Activated naive CD4-positive, alpha-beta T cell treated with anti-CD3 and anti-CD28 coated beads, Interleukin-2, amount 50 U/mL, for 16 hours (primary cell): ENCODE measurements around the gene SPSB1.

Experiments
- DNase-seq: peaks from one replicate; pipeline ENCODE4 v3.0.0-alpha.2; 2020

SPSB1 gene

DNA sequence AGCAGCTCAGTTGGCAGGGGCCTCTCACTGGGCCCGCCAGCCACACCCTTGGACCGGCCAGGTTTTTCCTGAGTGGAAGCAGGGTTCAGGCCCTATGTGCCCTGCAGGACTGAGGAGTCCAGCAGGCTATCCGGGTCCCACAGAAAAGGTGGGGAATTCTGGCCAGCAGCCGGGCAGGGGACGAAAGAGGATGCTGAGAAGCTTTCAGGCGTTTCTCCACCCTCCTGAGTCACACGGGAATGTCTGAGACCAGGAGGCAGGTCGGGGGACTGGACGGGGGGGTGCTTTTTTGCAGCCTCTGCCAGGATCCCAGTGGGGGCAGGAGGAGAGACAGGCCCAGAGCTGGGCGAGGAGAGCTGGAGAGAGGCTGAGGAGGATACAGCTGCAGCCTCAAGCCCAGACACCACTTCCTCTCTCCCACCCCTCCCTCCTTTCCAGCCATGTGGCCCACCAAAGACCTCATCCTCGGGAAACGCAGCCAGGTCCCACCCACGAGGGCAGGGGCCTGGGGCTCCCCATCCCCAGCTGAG is 105.4 kb downstream of the SPSB1 start:
- DNase-seq: no peak

- no peak for DNase-seq
Measured at GRCh38 chr1:9399510-9400424, 107.1 kb downstream of the SPSB1 start.

DNA sequence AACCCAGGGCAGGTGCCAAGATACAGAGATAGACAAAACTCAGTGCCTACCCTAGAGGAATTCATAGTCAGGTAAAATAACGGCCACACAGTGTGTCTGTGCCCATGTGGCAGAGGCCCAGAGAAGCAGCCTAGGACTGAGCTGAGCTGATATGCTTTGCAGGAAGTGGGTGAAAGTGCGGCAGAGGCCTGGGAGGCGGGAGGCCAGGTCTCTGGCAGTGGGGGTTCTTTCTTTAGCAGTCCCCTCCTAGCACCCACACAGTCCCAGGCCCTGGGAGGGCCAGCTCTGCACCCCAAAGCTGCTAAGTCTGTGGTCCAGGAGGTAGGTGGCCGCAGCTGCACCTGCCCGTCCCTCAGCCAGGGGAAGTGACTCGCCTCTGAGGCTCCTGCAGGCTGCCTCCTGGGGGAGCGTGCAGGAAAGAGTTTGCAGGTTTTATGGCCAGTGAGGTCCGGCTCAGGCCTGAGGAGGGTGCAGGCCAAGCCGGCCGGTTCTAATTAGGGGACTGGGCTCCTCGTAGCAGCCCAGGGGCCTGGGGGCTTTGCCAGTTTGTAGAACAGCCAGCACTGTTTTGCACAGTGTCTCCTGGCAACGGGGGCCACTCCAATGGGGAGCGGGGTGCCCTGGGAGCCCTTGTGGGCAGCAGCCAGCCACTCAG is 107.9 kb downstream of the SPSB1 start:
- DNase-seq: peak; percentile 21

GRCh38 chr1:9401080-9401453 is 108.4 kb downstream of the SPSB1 start:
- DNase-seq: no peak

- no peak for DNase-seq
Measured at GRCh38 chr1:9402256-9402616, 109.5 kb downstream of the SPSB1 start.

DNA sequence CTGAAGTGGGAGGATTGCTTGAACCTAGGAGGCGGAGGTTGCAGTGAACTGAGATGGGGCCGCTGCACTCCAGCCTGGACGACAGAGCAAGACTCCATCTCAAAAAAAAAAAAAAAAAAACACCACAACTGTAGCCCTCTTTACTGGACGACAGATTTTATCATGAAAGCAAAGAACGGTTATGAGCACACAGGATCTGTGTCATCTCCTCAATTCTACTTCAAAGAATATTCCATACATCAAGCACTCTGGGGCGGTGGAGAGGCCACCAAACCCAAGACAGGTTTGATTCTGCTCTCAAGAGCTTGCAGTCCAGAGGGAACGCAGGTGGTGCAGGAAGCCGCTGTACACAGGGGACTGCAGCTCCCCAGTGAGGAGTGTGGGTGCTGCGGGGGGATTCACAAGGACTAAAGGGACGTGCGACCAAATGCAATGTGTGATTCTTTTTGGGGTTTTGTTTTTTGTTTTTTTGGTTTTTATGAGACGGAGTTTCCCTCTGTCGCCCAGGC is 110.1 kb downstream of the SPSB1 start:
- no peak for DNase-seq

DNA sequence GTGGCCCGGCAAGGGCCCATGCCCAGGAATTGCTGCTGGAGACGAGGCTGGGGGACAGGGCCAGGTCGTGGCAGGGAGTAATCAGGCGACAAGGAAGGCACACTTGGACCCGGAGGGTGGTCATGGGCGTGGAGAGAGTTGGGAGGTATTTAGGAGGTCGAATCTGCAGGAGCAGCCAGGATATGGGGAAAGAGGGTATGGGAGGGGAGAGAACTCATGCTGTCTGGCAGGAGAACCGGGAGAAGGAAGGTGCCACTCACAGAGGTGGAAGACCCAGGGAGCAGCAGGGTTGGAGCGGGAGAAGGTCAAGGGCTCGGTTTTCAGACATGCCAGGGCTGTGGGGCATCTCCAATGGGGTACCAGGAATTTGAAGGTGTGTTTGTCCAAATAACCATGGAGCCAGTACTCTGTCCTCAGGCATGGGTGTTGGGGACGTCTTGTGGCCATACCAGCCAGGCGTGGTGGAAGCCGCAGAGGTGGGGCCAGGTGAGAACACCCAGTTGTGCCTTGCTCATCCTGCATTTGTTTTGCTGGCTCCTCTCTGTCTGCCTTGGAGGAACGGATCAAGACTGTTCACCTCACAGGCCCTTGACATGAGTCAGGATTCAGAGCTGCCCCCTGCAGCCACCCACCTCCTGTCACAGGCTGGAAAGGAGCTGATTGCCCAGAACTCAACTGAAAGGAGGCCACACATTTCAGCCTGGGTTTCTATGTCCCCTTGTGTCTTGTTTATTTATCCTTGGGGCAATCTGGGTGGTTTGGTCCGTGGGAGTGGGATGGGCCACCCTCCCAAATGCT is 111.6 kb downstream of the SPSB1 start:
- no peak for DNase-seq

- no peak for DNase-seq
Measured at GRCh38 chr1:9406111-9406510, 113.4 kb downstream of the SPSB1 start.

DNA sequence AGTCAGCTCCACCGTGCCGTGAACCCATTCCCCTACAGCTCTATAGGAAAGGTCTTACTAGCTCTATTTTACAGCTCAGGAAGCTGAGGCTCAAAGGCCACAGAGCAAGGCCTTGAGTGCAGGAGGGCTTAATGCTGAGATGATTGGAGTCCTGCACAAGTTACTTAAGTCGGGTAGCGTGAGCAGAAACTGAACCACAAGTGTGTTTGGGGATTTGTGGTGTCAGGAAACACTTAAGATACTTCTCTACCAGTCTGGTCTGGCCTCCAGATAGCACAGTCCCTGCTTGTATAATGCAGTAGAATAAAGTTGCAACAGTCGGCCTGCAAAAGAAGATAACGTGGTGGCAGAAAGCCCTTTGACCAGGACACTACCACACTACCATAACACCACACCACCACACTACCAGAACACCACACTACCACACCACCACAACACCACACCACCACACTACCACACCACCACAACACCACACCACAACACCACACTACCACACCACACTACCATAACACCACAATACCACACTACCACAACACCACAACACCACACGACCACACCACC is 118.1 kb downstream of the SPSB1 start:
- no peak for DNase-seq

DNA sequence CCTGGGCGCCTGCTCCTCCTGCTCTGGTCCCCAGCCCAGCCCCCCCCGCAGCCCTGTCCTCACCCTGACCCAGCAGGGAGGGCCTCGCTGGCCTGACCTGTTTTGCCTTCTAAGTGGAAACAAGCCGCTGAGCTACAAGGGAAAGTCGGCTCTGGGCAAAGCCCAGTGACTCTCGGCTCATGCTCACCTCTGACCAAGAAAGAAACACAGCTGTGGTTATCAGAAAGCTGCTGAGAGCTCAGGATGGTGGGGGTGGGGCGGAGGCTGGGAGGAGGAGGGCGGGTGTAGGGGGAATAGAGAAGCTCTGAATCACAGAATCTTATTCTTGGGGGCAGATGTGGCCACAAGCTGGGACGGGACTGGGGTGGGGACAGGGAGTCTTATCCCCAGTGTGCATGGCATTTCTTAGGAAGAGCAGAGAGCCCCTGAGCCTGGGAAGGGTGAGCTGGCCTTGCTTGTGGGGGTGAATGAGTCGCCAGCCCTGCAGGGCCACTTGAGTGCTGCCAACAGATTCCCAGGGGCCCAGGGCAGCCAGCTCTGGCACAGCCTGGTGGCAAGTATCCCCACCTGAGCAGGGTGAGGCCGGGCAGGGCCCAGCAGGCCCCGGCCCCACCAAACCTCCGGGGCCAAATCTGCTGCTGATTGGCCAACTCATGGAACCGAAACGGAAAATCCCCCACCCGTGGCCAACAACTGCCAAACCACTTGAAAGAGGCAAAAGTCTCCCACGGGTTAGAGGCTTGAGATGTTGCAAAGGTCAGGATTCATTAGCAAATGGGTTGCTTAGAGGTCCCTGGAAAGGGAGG is 120.6 kb downstream of the SPSB1 start:
- DNase-seq: peak; percentile 61

GRCh38 chr1:9413877-9414213 is 121.2 kb downstream of the SPSB1 start:
- DNase-seq: no peak

GRCh38 chr1:9416506-9416905 is 123.8 kb downstream of the SPSB1 start:
- no peak for DNase-seq

DNA sequence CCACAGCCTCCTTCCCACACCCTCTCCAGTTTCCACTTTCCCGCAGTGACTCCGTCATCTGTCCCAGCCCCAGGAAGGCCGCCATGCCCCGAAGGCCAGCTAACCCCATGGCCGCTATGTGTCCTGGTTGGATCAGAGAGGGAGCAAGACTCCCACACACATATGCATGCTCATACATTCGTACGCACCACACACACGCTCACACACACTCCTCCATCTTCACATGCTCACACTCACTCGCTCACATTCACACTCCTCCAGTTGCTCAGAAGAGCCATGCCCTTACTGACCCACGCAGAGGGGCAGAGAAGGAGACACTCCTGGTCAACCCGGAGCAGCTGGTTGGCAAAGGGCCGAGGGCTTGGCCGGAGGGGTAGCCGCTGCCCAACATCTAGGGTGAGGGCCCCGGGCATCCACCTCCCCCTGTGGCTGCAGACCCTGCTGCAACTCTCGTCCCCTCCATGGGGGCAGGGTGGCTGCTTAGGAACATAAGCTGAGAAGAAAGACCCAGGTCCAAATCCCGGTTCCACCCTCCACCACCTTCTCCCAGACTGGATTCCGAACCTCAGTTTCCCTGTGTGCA is 124.3 kb downstream of the SPSB1 start:
- DNase-seq: no peak

- no peak for DNase-seq
Measured at GRCh38 chr1:9417695-9418094, 125.0 kb downstream of the SPSB1 start.

DNA sequence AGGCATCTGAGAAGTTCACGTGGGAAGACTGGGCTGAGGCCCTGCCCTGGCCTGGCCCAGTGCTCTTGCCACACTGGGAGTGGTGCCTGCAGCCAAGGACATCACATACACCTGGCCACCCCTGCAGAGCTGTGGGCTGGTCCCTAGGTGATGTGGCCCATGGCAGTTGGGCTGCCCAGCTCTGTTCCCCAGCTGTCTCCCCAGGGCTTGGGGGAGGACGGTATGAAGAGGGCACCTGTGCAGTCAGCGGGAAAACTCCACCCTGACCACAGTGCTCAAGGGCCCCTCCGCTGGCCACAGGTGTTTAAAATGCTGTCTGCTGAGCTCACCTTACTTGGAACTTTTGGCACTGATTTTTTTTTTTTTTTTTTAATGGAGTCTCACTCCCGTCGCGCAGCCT is 126.2 kb downstream of the SPSB1 start:
- DNase-seq: no peak
